Activated CD8-positive, alpha-beta T cell treated with anti-CD3 and anti-CD28 coated beads for 36 hours (primary cell): Measurements from ENCODE around the gene AMIGO2. TPM values are rescaled to one million over a fixed set of nuclear protein-coding genes. Genes with fewer than 3 reads are reported as not detected.
A peak's percentile ranks its signal among the peaks of the same experiment; 100 is the strongest.

Experiments used
- ATAC-seq: fragments of 200-7000 bp; cut with Tn5 transposase; one replicate; pipeline ENCODE4 v1.10.0; 2021; ENCODE audit warnings: mild to moderate bottlenecking, moderate library complexity
- CTCF ChIA-PET: fragments of 350-600 bp; sonication (Branson Sonifier 250); formaldehyde crosslinking; loops from one replicate; lab custom pipeline; 2021; ENCODE audit warnings: antibody characterized with exemption; lab: Charles Lee
- POLR2A ChIA-PET: fragments of 350-600 bp; sonication (Branson Sonifier 250); formaldehyde crosslinking; loops from one replicate; lab custom pipeline; 2021; ENCODE audit warnings: antibody characterized with exemption; lab: Charles Lee
- DNase-seq: peaks from one replicate; pipeline ENCODE4 v3.0.0-alpha.2; 2020
- H3K27ac Mint-ChIP-seq: one replicate; pipeline ENCODE4 v1.8.0; 2021; ENCODE audit warnings: mild to moderate bottlenecking, mixed read lengths
- H3K27me3 Mint-ChIP-seq: one replicate; pipeline ENCODE4 v1.8.0; 2021; ENCODE audit warnings: mixed read lengths
- H3K36me3 Mint-ChIP-seq: one replicate; pipeline ENCODE4 v1.8.0; 2021; ENCODE audit warnings: low read depth, mixed read lengths
- H3K4me1 Mint-ChIP-seq: one replicate; pipeline ENCODE4 v1.8.0; 2021; ENCODE audit warnings: low read depth, mixed read lengths
- H3K4me3 Mint-ChIP-seq: one replicate; pipeline ENCODE4 v1.8.0; 2021; ENCODE audit warnings: mild to moderate bottlenecking, moderate library complexity, mixed read lengths
- H3K9me3 Mint-ChIP-seq: one replicate; pipeline ENCODE4 v1.8.0; 2021; ENCODE audit warnings: mixed read lengths
- CTCF ChIP-seq: fragments of 200-600 bp; IDR thresholded peaks from one replicate; pipeline ENCODE4 v1.8.0; 2022; ENCODE audit warnings: antibody characterized with exemption, mild to moderate bottlenecking
- intact Hi-C: fragments of 100-400 bp; cut with micrococcal nuclease; formaldehyde crosslinking; loops from one replicate; pipeline ENCODE4 v1.10.0; 2022
- total RNA-seq, 2 experiments: library from RNA; stranded (reverse); gene quantifications; one replicate each; pipeline ENCODE4 v1.2.3, GENCODE V29; 2021

AMIGO2 gene
- total RNA-seq, 2 experiments from 2014 or later: 12.1 to 12.5 TPM

- no peaks in the 10 kb centered on the region for H3K36me3 Mint-ChIP-seq
- H3K4me3 Mint-ChIP-seq: no peak overlapping the region
- peaks cover 5% of the 10 kb centered on the region for H3K4me1 Mint-ChIP-seq
- no peak overlapping the region for H3K27ac Mint-ChIP-seq
- ATAC-seq: no peak
- CTCF ChIA-PET: interaction anchor here (1.4 to 2.3 kb wide), 2 partner anchors 9 to 30 kb away, joined by 6 to 11 read pairs; no protein-coding TSS in a partner anchor
- intact Hi-C loops: no loop called here
- TF ChIP-seq CTCF: no peak
- H3K27me3 Mint-ChIP-seq: no peaks in the 10 kb centered on the region
- H3K9me3 Mint-ChIP-seq: no peaks in the 10 kb centered on the region
- no peak for DNase-seq
- POLR2A ChIA-PET: no interaction called here
Observed at GRCh38 chr12:47041327-47041726, 38.4 kb downstream of the AMIGO2 start.

GRCh38 chr12:47039756-47040155 is 40.0 kb downstream of the AMIGO2 start:
- ChIA-PET POLR2A (no interaction called here), CTCF (interaction anchor here (0.8 to 0.9 kb wide), 3 partner anchors 18 to 358 kb away, joined by 3 to 4 read pairs (median 3); no protein-coding TSS in a partner anchor)
- H3K36me3 Mint-ChIP-seq: no peaks in the 10 kb centered on the region
- intact Hi-C loops: loop anchor here (10.0 kb wide), 1 partner anchor 615 kb away; no protein-coding TSS in a partner anchor
- H3K9me3 Mint-ChIP-seq: no peaks in the 10 kb centered on the region
- H3K4me3 Mint-ChIP-seq: no peak overlapping the region
- DNase-seq (no peak), ATAC-seq (no peak)
- no peaks in the 10 kb centered on the region for H3K27me3 Mint-ChIP-seq
- H3K27ac Mint-ChIP-seq: no peak overlapping the region
- TF ChIP-seq CTCF: no peak
- H3K4me1 Mint-ChIP-seq: peaks cover 16% of the 10 kb centered on the region

GRCh38 chr12:47039079-47039478 is 40.7 kb downstream of the AMIGO2 start:
- no peak overlapping the region for H3K27ac Mint-ChIP-seq
- no peak for DNase-seq
- no peak for ATAC-seq
- CTCF ChIA-PET: interaction anchor here (0.7 kb wide), 2 partner anchors 10 to 19 kb away, joined by 3 read pairs; no protein-coding TSS in a partner anchor
- intact Hi-C loops: loop anchor here (10.0 kb wide), 1 partner anchor 616 kb away; no protein-coding TSS in a partner anchor
- H3K9me3 Mint-ChIP-seq: no peaks in the 10 kb centered on the region
- no peaks in the 10 kb centered on the region for H3K27me3 Mint-ChIP-seq
- POLR2A ChIA-PET: no interaction called here
- no peak overlapping the region for H3K4me3 Mint-ChIP-seq
- H3K4me1 Mint-ChIP-seq: peaks cover 23% of the 10 kb centered on the region
- no peak for TF ChIP-seq CTCF
- H3K36me3 Mint-ChIP-seq: no peaks in the 10 kb centered on the region

GRCh38 chr12:47038270-47038748 is 41.5 kb downstream of the AMIGO2 start:
- TF ChIP-seq CTCF: no peak
- Mint-ChIP-seq H3K27ac (peak overlapping the region; percentile 25), H3K4me3 (no peak overlapping the region), H3K36me3 (no peaks in the 10 kb centered on the region), H3K27me3 (no peaks in the 10 kb centered on the region), H3K9me3 (no peaks in the 10 kb centered on the region), H3K4me1 (peaks cover 30% of the 10 kb centered on the region)
- DNase-seq (no peak), ATAC-seq (no peak)
- CTCF ChIA-PET: interaction anchor here (0.7 kb wide), 2 partner anchors 10 to 19 kb away, joined by 3 read pairs; no protein-coding TSS in a partner anchor
- POLR2A ChIA-PET: no interaction called here
- intact Hi-C loops: loop anchor here (10.0 kb wide), 1 partner anchor 616 kb away; no protein-coding TSS in a partner anchor

- DNase-seq (no peak), ATAC-seq (no peak)
- Mint-ChIP-seq H3K4me1 (peaks cover 38% of the 10 kb centered on the region), H3K36me3 (no peaks in the 10 kb centered on the region), H3K27me3 (no peaks in the 10 kb centered on the region), H3K4me3 (no peak overlapping the region), H3K27ac (no peak overlapping the region), H3K9me3 (no peaks in the 10 kb centered on the region)
- ChIA-PET POLR2A (no interaction called here), CTCF (interaction anchor here (1.3 to 3.8 kb wide), 5 partner anchors 14 to 651 kb away, joined by 3 to 18 read pairs (median 5); no protein-coding TSS in a partner anchor)
- intact Hi-C loops: loop anchor here (10.0 kb wide), 1 partner anchor 619 kb away; no protein-coding TSS in a partner anchor
- TF ChIP-seq CTCF: no peak
Observed at GRCh38 chr12:47035484-47035883, 44.3 kb downstream of the AMIGO2 start.
